ENCODE measurements around the gene IL18. TPM values are rescaled to one million over a fixed set of nuclear protein-coding genes. Genes with fewer than 3 reads are reported as not detected.
A peak's percentile ranks its signal among the peaks of the same experiment; 100 is the strongest.
"Not testable (repeated sequence)": the region's sequence is repeated elsewhere in the genome, so short reads cannot be mapped to it uniquely, and the experiment has no call there.

IL18 gene
- total RNA-seq, 4 donors from 2014 or later = 5.8 to 7.9 (median 6.8) TPM

DNA sequence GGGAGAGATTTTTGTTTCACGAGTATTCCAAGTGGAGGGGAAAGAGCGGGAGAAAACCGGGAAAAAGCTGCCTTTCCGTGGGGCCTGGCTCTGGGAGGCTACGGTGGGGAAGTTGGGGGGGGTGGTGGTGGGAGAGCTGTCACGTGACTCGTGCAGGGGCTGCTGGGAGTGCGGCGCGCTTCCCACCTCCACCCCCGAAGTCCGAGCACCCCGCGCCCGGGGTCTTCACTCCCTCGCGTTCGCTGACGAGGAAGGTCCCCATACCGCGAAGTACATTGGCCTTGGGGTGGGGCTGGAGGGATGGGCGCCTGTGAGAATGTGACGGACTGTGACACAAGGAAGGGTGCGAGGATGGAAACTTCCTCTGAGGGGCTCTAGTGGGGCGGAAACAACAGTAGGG is 3.3 kb upstream of the IL18 start, which contains the start of gene TEX12:
Gene TEX12 (plus strand): TSS at position 228 of the 400 bp plus-strand sequence. CDS start 1,897 bp downstream, outside the sequence.
- H3K36me3 ChIP-seq = no peaks in the 10 kb centered on the region
- WGBS = 90% methylated on average over 25 of the region's 25 CpGs
- intact Hi-C loops (cut with DNase I) = loop anchor here (5.0 kb wide), 1 partner anchor 40 kb away; no protein-coding TSS in a partner anchor
- H3K4me1 ChIP-seq = no peaks in the 10 kb centered on the region
- no peaks in the 10 kb centered on the region for H3K9me3 ChIP-seq
- DNase-seq (ENCODE audit: extremely low spot score) = no peak
- TF ChIP-seq POLR2A (IDR thresholded peaks at IDR 0.05; ENCODE audit: low read depth) (no peak), EP300 (IDR thresholded peaks at IDR 0.05) (no peak)
- TF ChIP-seq, protein P1, sequence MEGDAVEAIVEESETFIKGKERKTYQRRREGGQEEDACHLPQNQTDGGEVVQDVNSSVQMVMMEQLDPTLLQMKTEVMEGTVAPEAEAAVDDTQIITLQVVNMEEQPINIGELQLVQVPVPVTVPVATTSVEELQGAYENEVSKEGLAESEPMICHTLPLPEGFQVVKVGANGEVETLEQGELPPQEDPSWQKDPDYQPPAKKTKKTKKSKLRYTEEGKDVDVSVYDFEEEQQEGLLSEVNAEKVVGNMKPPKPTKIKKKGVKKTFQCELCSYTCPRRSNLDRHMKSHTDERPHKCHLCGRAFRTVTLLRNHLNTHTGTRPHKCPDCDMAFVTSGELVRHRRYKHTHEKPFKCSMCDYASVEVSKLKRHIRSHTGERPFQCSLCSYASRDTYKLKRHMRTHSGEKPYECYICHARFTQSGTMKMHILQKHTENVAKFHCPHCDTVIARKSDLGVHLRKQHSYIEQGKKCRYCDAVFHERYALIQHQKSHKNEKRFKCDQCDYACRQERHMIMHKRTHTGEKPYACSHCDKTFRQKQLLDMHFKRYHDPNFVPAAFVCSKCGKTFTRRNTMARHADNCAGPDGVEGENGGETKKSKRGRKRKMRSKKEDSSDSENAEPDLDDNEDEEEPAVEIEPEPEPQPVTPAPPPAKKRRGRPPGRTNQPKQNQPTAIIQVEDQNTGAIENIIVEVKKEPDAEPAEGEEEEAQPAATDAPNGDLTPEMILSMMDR (IDR thresholded peaks at IDR 0.05) = no peak
- H3K27me3 ChIP-seq = no peaks in the 10 kb centered on the region
- no peak within 1 kb of the TSS for H3K27ac ChIP-seq (replicated peaks in 1 of 4)
- no peak within 1 kb of the TSS for H3K4me3 ChIP-seq

DNA sequence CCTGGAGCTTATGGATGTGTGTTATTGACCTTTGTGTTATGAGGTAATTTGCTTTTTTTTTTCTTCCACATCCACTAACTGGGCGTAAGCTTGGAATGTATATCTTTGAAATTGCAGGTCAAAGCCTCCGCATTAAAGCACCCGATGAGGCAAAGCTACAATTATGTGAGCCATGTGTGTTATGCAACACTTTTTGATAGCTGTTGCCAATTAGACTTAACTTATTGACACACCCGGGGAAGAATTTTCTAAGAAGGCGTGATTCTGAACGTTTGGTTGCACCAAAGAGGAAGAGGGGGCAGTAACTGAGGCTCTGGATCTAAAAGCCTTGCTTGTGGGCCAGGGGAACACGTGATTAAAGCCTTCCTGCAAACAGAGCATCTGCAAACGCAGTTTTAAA is 2.7 kb upstream of the IL18 start:
- intact Hi-C loops (cut with DNase I) = loop anchor here (5.0 kb wide), 1 partner anchor 39 kb away; no protein-coding TSS in a partner anchor
- Histone ChIP-seq H3K36me3 (no peaks in the 10 kb centered on the region), H3K27me3 (no peaks in the 10 kb centered on the region), H3K4me3 (no peak overlapping the region), H3K4me1 (no peaks in the 10 kb centered on the region), H3K27ac (replicated peaks in 1 of 4) (no peak overlapping the region), H3K9me3 (no peaks in the 10 kb centered on the region)
- no peak for TF ChIP-seq EP300 (IDR thresholded peaks at IDR 0.05)
- TF ChIP-seq POLR2A (IDR thresholded peaks at IDR 0.05; ENCODE audit: low read depth) = no peak
- no peak for TF ChIP-seq POLR2AphosphoS5 (IDR thresholded peaks at IDR 0.05)
- TF ChIP-seq, protein P1 (IDR thresholded peaks at IDR 0.05) = no peak
- WGBS = 65% methylated on average over 8 of the region's 8 CpGs
- DNase-seq (ENCODE audit: extremely low spot score) = no peak

DNA sequence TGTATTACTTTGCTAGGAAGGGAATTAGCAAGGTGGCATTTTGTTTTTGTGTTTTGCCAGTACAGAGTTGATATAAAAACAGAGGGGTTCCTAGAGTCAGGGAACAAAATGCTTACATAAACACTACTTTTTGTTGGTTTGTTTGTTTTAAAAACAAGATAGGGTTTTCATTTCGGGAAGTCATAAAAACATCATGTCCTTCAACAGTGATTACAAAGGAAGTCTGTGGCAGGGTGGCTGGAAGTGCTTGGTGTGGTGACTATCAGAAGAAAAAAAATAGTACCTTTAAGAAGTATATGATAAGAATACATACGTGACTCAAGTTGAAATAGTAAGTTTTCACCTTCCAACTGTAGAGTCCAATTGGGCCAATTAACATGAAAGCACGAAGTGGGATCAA is 1.2 kb upstream of the IL18 start:
- no peak overlapping the region for H3K27ac ChIP-seq (replicated peaks in 1 of 4)
- no peak overlapping the region for H3K4me3 ChIP-seq
- H3K36me3 ChIP-seq = no peaks in the 10 kb centered on the region
- TF ChIP-seq POLR2A (IDR thresholded peaks at IDR 0.05; ENCODE audit: low read depth) = no peak
- TF ChIP-seq, protein P1 (IDR thresholded peaks at IDR 0.05) = no peak
- TF ChIP-seq POLR2AphosphoS5 (IDR thresholded peaks at IDR 0.05) = no peak
- no peak for TF ChIP-seq EP300 (IDR thresholded peaks at IDR 0.05)
- no peaks in the 10 kb centered on the region for H3K27me3 ChIP-seq
- WGBS = 76% methylated on average over 3 of the region's 3 CpGs
- H3K9me3 ChIP-seq = no peaks in the 10 kb centered on the region
- DNase-seq (ENCODE audit: extremely low spot score) = no peak
- no peaks in the 10 kb centered on the region for H3K4me1 ChIP-seq
- intact Hi-C loops (cut with DNase I) = loop anchor here (5.0 kb wide), 1 partner anchor 38 kb away; no protein-coding TSS in a partner anchor

DNA sequence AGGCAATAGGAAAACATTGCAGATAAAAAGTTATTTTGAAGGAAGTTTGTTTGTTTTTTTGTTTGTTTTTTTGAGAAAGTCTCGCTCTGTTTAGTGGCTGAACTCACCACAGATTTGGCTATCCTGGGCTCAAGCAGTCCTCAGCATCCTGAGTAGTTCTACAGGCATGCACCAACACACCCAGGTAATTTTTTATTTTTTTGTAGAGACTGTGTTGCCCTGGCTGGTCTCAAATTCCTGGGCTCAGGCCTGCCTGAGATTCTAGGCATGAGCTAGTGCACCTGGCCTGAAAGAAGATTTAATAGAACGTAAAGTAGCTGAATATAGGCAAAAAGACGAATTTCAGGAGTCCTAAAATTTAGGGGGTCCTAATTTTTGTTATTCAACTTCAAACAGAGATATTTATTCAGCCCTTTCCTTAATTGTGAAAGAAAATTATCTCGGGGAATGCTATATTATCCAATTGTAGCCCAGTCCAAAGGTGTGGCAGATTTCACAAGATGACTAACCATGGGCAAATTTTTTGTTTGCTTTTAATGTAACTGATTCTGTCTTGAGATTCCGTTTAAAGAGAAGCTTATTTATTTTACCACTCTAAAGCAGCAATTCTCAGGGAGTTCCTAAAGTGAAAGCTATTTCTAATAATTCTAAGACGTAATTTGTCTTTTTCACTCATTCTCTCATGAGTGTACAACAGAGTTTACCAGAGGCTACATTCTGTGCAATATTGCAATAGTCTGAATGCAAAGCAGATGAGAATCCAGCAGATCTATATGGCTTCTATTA is 940 bp downstream of the IL18 start:
- Histone ChIP-seq H3K4me3 (peak overlapping the region in 3 of 4 donors; percentile 31 to 48 (median 36)), H3K27ac (replicated peaks in 1 of 4) (peak overlapping the region in 1 of 4 donors; percentile 53), H3K9me3 (no peaks in the 10 kb centered on the region), H3K27me3 (no peaks in the 10 kb centered on the region), H3K4me1 (no peaks in the 10 kb centered on the region), H3K36me3 (no peaks in the 10 kb centered on the region)
- DNase-seq (ENCODE audit: extremely low spot score) = no peak
- no peak for TF ChIP-seq POLR2A (IDR thresholded peaks at IDR 0.05; ENCODE audit: low read depth)
- no peak for TF ChIP-seq POLR2AphosphoS5 (IDR thresholded peaks at IDR 0.05)
- no peak for TF ChIP-seq EP300 (IDR thresholded peaks at IDR 0.05)
- TF ChIP-seq, protein P1 (IDR thresholded peaks at IDR 0.05) = no peak
- intact Hi-C loops (cut with DNase I) = no loop called here
- 76% methylated on average over 6 of the region's 6 CpGs for WGBS

DNA sequence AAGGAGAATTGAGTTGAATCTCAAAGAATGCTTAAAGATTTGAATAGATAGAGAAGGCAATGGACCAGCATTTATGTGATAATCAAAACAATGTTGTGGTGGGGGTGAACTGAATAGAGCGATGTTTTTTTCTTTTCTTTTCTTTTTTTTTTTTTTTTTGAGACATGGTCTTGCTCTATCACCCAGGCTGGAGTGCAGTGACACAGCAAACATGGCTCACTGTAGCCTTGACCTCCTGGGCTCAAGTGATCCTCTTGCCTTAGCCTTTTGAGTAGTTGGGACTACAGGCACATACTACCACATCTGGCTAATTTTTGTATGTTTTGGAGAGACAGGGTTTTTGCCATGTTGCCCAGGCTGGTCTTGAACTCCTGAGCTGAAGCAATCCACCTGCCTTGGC is 1.7 kb downstream of the IL18 start:
- intact Hi-C loops (cut with DNase I); DNase-seq (ENCODE audit: extremely low spot score); H3K27ac ChIP-seq (replicated peaks in 1 of 4); H3K4me1 ChIP-seq; H3K36me3 ChIP-seq; H3K27me3 ChIP-seq; H3K9me3 ChIP-seq: not testable (repeated sequence)
- H3K4me3 ChIP-seq = peak overlapping the region in 1 of 4 donors; percentile 48
- 96% methylated on average over 1 of the region's 1 CpG for WGBS

Measured in esophagus muscularis mucosa (tissue), 4 donors.